HCT116 (cell line): ENCODE measurements around the gene GTF2H3. TPM values are rescaled to one million over a fixed set of nuclear protein-coding genes. Genes with fewer than 3 reads are reported as not detected.

Experiments
- ATAC-seq: fragments of 200-7000 bp; cut with Tn5 transposase; 2 replicates; pipeline ENCODE4 v1.9.1; 2020; ENCODE audit warnings: mild to moderate bottlenecking, moderate library complexity
- BruUV-seq: library from RNA; stranded (reverse); fragments of 400-500 nt; replicated peaks from 2 replicates; lab custom pipeline; 2021; lab: Mats Ljungman, UMichigan
- CTCF ChIA-PET: fragments of 300-600 bp; sonication (Branson Sonifier 250); formaldehyde crosslinking; loops from one replicate; lab custom pipeline; 2021; ENCODE audit warnings: antibody characterized with exemption; lab: Charles Lee
- POLR2A ChIA-PET: fragments of 300-600, 350-600 bp; sonication (Branson Sonifier 250); formaldehyde crosslinking; loops from one replicate; lab custom pipeline; 2021; ENCODE audit warnings: antibody characterized with exemption; lab: Charles Lee
- RAD21 ChIA-PET, 2 experiments: fragments of 300-600 bp; sonication (Branson Sonifier 250); formaldehyde crosslinking; loops; one replicate each; lab custom pipeline; 2023; ENCODE audit warnings: low total read pairs in 2 of 2; ENCODE audit not compliant: uncharacterized antibody in 2 of 2, unreplicated experiment in 2 of 2, low non-redundant PET in 1 of 2; lab: Charles Lee
- DNase-seq: peaks from one replicate; pipeline ENCODE4 v3.0.0-alpha.2; 2010; ENCODE audit warnings: low read depth, low spot score
- H2AFZ ChIP-seq: fragments of 200-600 bp; shearing (Covaris generic), sonication (generic); 2 replicates; pipeline ENCODE4 v1.6.1; 2017; ENCODE audit warnings: low read depth, mixed run types, mixed read lengths, antibody characterized with exemption, low read length; ENCODE audit not compliant: poor library complexity, severe bottlenecking
- H3K27ac ChIP-seq: 2 replicates; pipeline ENCODE4 v1.5.1; 2012; ENCODE audit warnings: low read depth, low read length
- H3K27me3 ChIP-seq: fragments of 200-600 bp; sonication (generic); 2 replicates; pipeline ENCODE4 v1.6.1; 2016; ENCODE audit warnings: mixed run types, low read length, mixed read lengths; ENCODE audit not compliant: insufficient read depth
- H3K36me3 ChIP-seq, 2 experiments: fragments of 200-500 bp in 1 of 2; fragments of 200-600 bp in 1 of 2; sonication (Bioruptor generic) in 1 of 2; sonication (generic) in 1 of 2; 2 replicates each; pipeline versions ENCODE4 v1.5.1 to v1.6.1; 2014 to 2016; ENCODE audit warnings: low read length in 2 of 2, inconsistent platforms in 1 of 2, mixed read lengths in 1 of 2, mixed run types in 1 of 2; ENCODE audit not compliant: insufficient read depth in 2 of 2, control insufficient read depth in 1 of 2
- H3K4me1 ChIP-seq, 2 experiments: fragments of 200-600 bp in 1 of 2; sonication (generic) in 1 of 2; 2 replicates each; pipeline versions ENCODE4 v1.5.1 to v1.6.1; 2012 to 2017; ENCODE audit warnings: low read length in 2 of 2, inconsistent platforms in 1 of 2, mild to moderate bottlenecking in 1 of 2, mixed read lengths in 1 of 2, mixed run types in 1 of 2, moderate library complexity in 1 of 2; ENCODE audit not compliant: insufficient read depth in 2 of 2, control insufficient read depth in 1 of 2
- H3K4me2 ChIP-seq: fragments of 200-600 bp; sonication (generic); 2 replicates; pipeline ENCODE4 v1.6.1; 2017; ENCODE audit warnings: mixed run types, low read length, mixed read lengths
- H3K4me3 ChIP-seq, 2 experiments: fragments of 200-600 bp in 1 of 2; sonication (generic) in 1 of 2; replicated peaks in 1 of 2; 2 replicates each; pipeline ENCODE4 v1.5.1; 2011 to 2016; ENCODE audit warnings: low read length in 2 of 2, control low read depth in 1 of 2, low read depth in 1 of 2, mild to moderate bottlenecking in 1 of 2, mixed read lengths in 1 of 2, mixed run types in 1 of 2
- H3K79me2 ChIP-seq: fragments of 200-600 bp; sonication (generic); 2 replicates; pipeline ENCODE4 v1.6.1; 2017; ENCODE audit warnings: mild to moderate bottlenecking, mixed run types, low read length, moderate library complexity, mixed read lengths; ENCODE audit not compliant: insufficient read depth
- H3K9ac ChIP-seq: fragments of 200-600 bp; sonication (generic); 2 replicates; pipeline ENCODE4 v1.6.1; 2016; ENCODE audit warnings: low read length, mixed read lengths
- H3K9me2 ChIP-seq: fragments of 200-600 bp; sonication (generic), shearing (Covaris generic); 2 replicates; pipeline ENCODE4 v1.6.1; 2017; ENCODE audit warnings: mixed run types, mild to moderate bottlenecking, moderate library complexity; ENCODE audit not compliant: insufficient read depth
- H3K9me3 ChIP-seq, 2 experiments: fragments of 200-500 bp in 1 of 2; fragments of 200-600 bp in 1 of 2; sonication (Bioruptor generic) in 1 of 2; sonication (generic) in 1 of 2; 2 replicates each; pipeline ENCODE4 v1.6.1; 2014 to 2017; ENCODE audit warnings: low read length in 2 of 2, mixed read lengths in 2 of 2, inconsistent platforms in 1 of 2, low read depth in 1 of 2, mild to moderate bottlenecking in 1 of 2, mixed run types in 1 of 2, moderate library complexity in 1 of 2; ENCODE audit not compliant: control insufficient read depth in 1 of 2, insufficient read depth in 1 of 2
- H4K20me1 ChIP-seq: fragments of 200-600 bp; sonication (generic), shearing (Covaris generic); 2 replicates; pipeline ENCODE4 v1.6.1; 2017; ENCODE audit warnings: mixed run types, mild to moderate bottlenecking, moderate library complexity; ENCODE audit not compliant: insufficient read depth
- ATF3 ChIP-seq: IDR thresholded peaks from 2 replicates; pipeline ENCODE4 v1.6.1; 2012
- CBX3 ChIP-seq: IDR thresholded peaks from 2 replicates; pipeline ENCODE4 v1.6.1; 2012; ENCODE audit warnings: low read depth
- CEBPB ChIP-seq: IDR thresholded peaks from 2 replicates; pipeline ENCODE4 v1.6.1; 2012; ENCODE audit warnings: low read depth
- CTCF ChIP-seq, 3 experiments: fragments of 200-600 bp in 1 of 3; sonication (generic) in 1 of 3; IDR thresholded peaks in 2 of 3; conservative IDR thresholded peaks in 1 of 3; 2 replicates each; pipeline ENCODE4 v1.5.1; 2012 to 2017; ENCODE audit warnings: low read depth in 2 of 3, low read length in 2 of 3, antibody characterized with exemption in 1 of 3, borderline replicate concordance in 1 of 3, control low read depth in 1 of 3, mild to moderate bottlenecking in 1 of 3, mixed read lengths in 1 of 3, mixed run types in 1 of 3, moderate library complexity in 1 of 3; ENCODE audit not compliant: insufficient read depth in 1 of 3
- EZH2 ChIP-seq: fragments of 200-600 bp; sonication (generic); IDR thresholded peaks from 2 replicates; pipeline ENCODE4 v1.6.1; 2017; ENCODE audit warnings: antibody characterized with exemption, mixed run types
- EZH2phosphoT487 ChIP-seq: fragments of 200-600 bp; IDR thresholded peaks from 2 replicates; pipeline ENCODE4 v1.6.1; 2018; ENCODE audit warnings: antibody characterized with exemption, borderline replicate concordance
- POLR2A ChIP-seq: IDR thresholded peaks from 2 replicates; pipeline ENCODE4 v1.7.0; 2011; ENCODE audit warnings: borderline replicate concordance; ENCODE audit not compliant: insufficient read depth, insufficient read length; ENCODE audit errors: extremely low read depth
- POLR2AphosphoS5 ChIP-seq: IDR thresholded peaks from 2 replicates; pipeline ENCODE4 v1.6.1; 2011; ENCODE audit warnings: mild to moderate bottlenecking, low read depth, low read length, moderate library complexity
- SIN3A ChIP-seq: IDR thresholded peaks from 2 replicates; pipeline ENCODE4 v1.6.1; 2012; ENCODE audit warnings: low read depth
- TCF7L2 ChIP-seq: IDR thresholded peaks from 2 replicates; pipeline ENCODE4 v1.7.0; 2011; ENCODE audit warnings: borderline replicate concordance, inconsistent platforms; ENCODE audit not compliant: insufficient read depth, insufficient read length; ENCODE audit errors: extremely low read depth
- ZFX ChIP-seq: fragments of 450-650 bp; IDR thresholded peaks from 2 replicates; pipeline ENCODE4 v1.6.1; 2017
- intact Hi-C: fragments of 100-400 bp; cut with micrococcal nuclease; formaldehyde crosslinking; loops from 2 replicates; pipeline ENCODE4 v1.10.0; 2022
- total RNA-seq: library from RNA; stranded (reverse); gene quantifications from one replicate; pipeline ENCODE4 v1.2.1, GENCODE V29; 2021; ENCODE audit not compliant: unreplicated experiment
- TF ChIP-seq, protein P1 (sequence below): IDR thresholded peaks from 2 replicates; pipeline ENCODE4 v1.6.1; 2011; ENCODE audit warnings: mild to moderate bottlenecking, low read length, moderate library complexity; ENCODE audit not compliant: insufficient replicate concordance; ENCODE audit errors: extremely low read depth

The GTF2H3 gene
- total RNA-seq, 1 experiment from 2014 or later = 94.0 TPM

DNA sequence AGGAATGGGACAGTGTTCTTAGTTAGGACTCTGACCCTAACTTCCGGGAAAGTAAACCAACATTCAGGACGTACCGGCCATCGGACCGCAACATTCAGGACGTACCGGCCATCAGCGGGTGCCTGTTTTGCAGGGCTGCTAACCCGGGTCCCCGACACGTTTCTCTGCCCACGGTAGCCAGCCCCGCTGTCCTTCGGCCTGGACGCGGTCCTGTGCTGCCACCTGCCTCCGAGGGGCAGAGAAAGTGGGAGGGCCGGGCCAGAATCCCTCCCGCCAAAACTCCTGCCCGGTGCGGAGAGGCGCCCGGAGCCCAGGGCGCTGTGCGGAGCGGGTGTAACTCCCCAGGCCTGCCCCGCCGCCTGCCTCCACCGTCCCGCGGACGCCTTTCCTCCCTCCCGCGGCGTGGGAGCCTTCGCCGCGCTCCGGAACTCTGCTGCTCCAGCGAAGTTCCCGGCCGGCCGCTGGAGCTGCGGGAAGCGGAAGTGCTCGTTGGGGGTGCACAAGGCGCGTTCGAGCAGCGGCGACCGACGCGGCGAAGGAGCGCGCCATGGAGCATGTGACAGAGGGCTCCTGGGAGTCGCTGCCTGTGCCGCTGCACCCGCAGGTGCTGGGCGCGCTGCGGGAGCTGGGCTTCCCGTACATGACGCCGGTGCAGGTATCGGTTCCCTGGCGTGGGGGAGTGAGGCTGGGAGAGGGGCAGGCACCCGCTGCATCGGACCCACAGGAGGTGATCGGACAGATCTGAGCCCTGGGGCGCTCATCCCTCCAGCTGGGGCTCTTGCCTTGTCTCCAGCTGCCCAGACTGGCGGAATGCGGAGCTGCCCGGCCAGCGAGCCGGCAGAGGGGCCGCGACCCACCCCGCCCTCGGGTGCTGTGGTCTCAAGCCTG lies 31.8 kb upstream of the GTF2H3 start, which contains the start of gene DDX55 (continued):
- TF ChIP-seq, protein P1, sequence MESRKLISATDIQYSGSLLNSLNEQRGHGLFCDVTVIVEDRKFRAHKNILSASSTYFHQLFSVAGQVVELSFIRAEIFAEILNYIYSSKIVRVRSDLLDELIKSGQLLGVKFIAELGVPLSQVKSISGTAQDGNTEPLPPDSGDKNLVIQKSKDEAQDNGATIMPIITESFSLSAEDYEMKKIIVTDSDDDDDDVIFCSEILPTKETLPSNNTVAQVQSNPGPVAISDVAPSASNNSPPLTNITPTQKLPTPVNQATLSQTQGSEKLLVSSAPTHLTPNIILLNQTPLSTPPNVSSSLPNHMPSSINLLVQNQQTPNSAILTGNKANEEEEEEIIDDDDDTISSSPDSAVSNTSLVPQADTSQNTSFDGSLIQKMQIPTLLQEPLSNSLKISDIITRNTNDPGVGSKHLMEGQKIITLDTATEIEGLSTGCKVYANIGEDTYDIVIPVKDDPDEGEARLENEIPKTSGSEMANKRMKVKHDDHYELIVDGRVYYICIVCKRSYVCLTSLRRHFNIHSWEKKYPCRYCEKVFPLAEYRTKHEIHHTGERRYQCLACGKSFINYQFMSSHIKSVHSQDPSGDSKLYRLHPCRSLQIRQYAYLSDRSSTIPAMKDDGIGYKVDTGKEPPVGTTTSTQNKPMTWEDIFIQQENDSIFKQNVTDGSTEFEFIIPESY = no peak
- peak; percentile 89 for TF ChIP-seq SIN3A
- peak; percentile 94 for TF ChIP-seq POLR2AphosphoS5

GRCh38 chr12:123602651-123603195 lies 30.9 kb upstream of the GTF2H3 start:
- Histone ChIP-seq H3K9me3 (no peaks in the 10 kb centered on the region), H3K9me2 (no peaks in the 10 kb centered on the region), H3K4me3 (peak overlapping the region; percentile 83 to 100), H3K4me2 (peak overlapping the region; percentile 90), H3K4me1 (peaks cover 2 to 13% of the 10 kb centered on the region in 2 experiments; a peak in 3 of 4 replicates), H3K36me3 (peaks cover 29 to 35% of the 10 kb centered on the region in 2 experiments), H3K79me2 (peaks cover 59% of the 10 kb centered on the region), H3K27me3 (no peaks in the 10 kb centered on the region), H3K9ac (peak overlapping the region; percentile 98), H4K20me1 (no peaks in the 10 kb centered on the region), H3K27ac (peak overlapping the region; percentile 76), H2AFZ (no peak overlapping the region)
- ChIA-PET RAD21 (no interaction called here), CTCF (no interaction called here), POLR2A (interaction anchor here (0.6 to 1.5 kb wide), 2 partner anchors 19 to 150 kb away, joined by 4 to 8 read pairs; partner anchors contain the start of gene TMED2)
- DNase-seq (no peak), ATAC-seq (no peak)
- BruUV-seq = TSS peak; percentile 51
- intact Hi-C loops = loop anchor here (5.0 kb wide), 1 partner anchor 630 kb away; no protein-coding TSS in a partner anchor
- TF ChIP-seq CTCF (IDR thresholded peaks at IDR 0.05 in 2 of 3, conservative IDR thresholded peaks at IDR 0.05 in 1 of 3; ENCODE audit: borderline replicate concordance in 1 of 3, insufficient read depth in 1 of 3, low read depth in 2 of 3, low read length in 2 of 3) (no peak), SIN3A (no peak), CEBPB (no peak), EZH2phosphoT487 (no peak), POLR2AphosphoS5 (no peak), ZFX (no peak), ATF3 (no peak), EZH2 (no peak), TCF7L2 (no peak), POLR2A (no peak), CBX3 (no peak)
- TF ChIP-seq, protein P1 = no peak
